GM20000 (cell line): ENCODE measurements around the gene METTL26.

ENCODE experiments used
- DNase-seq: peaks from one replicate; pipeline ENCODE4 v3.0.0; 2012; ENCODE audit warnings: low spot score
- CTCF ChIP-seq: IDR thresholded peaks from 2 replicates; pipeline ENCODE4 v1.5.1; 2012; ENCODE audit warnings: mild to moderate bottlenecking, control low read depth; ENCODE audit errors: extremely low read depth, missing control alignments

METTL26 gene

DNA sequence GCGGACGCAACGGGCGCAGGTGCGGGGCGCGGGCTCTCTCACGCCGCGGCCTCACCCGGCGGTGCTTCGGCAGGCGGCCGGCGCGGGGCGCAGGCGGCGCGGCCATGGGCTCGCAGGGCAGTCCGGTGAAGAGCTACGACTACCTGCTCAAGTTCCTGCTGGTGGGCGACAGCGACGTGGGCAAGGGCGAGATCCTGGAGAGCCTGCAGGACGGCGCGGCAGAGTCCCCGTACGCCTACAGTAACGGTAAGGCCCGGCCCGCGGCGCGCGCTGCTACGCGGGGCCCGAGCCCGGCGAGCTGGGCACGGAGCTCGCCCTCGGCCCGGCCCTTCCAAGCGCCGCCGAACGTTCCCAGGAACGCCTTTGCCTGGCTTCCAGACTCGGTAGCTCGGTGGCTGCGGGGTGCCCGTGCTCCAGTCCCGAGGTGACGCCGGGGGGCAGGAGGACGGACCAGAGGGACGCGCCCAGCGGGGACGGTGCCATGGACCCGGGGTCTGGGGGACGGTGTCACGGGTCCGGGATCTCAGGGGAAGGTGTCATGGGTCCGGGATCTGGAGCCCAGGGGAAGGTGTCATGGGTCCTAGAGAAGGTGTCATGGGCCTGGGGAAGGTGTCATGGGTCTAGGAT, 45.8 kb downstream of the METTL26 start:
- no peak for TF ChIP-seq CTCF
- DNase-seq = no peak

GRCh38 chr16:589658-590187, 46.4 kb downstream of the METTL26 start, which contains the start of gene RAB40C:
TSS of gene RAB40C (plus strand) at chr16:590066. CDS start at chr16:590292, 226 bp downstream.
- peak; percentile 100 for DNase-seq
- TF ChIP-seq CTCF = no peak

DNA sequence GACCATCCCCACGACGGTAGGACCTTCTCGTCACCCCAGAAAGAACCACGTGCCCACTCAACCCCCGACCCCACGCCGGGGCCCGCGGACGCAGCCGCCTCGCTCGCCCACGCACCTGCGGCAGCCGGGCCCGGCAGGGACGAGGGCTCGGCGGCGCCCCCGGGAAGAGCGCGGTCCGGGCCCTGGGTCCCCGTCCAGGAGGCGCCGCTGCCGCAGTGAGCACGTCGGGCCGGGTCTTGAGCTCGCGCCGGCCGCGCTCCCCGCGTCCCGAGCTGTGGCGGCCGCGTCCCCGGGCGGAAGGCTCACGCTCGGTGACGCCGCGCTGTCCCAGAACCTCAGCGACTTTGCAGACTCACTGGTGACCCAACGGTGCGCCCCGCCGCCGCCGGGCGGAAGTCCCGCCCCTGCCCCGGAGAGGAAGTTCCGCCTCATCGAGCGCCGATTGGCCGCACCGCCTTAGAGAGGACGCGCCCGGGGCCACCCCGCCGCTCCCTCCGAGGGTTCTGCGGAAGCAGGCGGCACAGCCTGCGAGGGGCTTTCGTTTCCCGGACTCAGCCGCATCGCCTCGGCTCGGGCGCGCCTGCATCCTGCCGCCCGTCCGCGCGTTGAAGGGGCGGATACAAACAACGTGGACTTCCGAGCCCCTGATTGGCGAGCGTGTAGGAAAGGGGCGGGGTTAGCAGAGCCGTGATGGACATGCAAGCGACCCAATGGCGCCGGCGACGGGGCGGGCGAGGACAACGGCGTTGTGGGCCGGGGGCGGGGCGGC, 47.0 kb downstream of the METTL26 start:
- DNase-seq = peak; percentile 96
- no peak for TF ChIP-seq CTCF

GRCh38 chr16:588639-588888, 47.5 kb downstream of the METTL26 start:
- TF ChIP-seq CTCF = no peak
- DNase-seq = no peak

- TF ChIP-seq CTCF = no peak
- no peak for DNase-seq
These were observed 49.2 kb downstream of the METTL26 start for GRCh38 chr16:586645-587590.

- TF ChIP-seq CTCF = no peak
- DNase-seq = no peak
These were observed 50.0 kb downstream of the METTL26 start for GRCh38 chr16:586047-586644.
